GM23338 (cell line): Measurements from ENCODE around the gene OLA1. TPM values are rescaled to one million over a fixed set of nuclear protein-coding genes. Genes with fewer than 3 reads are reported as not detected.

ENCODE experiments used
- ATAC-seq: fragments of 200-7000 bp; cut with Tn5 transposase; 3 replicates; pipeline ENCODE4 v1.9.1; 2020
- DNase-seq: peaks from one replicate; pipeline ENCODE4 v3.0.0-alpha.2; 2015; ENCODE audit warnings: low spot score
- H2AFZ ChIP-seq: fragments of 200-600 bp; sonication (generic); 2 replicates; pipeline ENCODE4 v1.8.0; 2016; ENCODE audit warnings: antibody characterized with exemption, mild to moderate bottlenecking, moderate library complexity
- H3F3A ChIP-seq: fragments of 200-600 bp; sonication (generic); replicated peaks from 2 replicates; pipeline ENCODE4 v1.8.0; 2017; ENCODE audit warnings: antibody characterized with exemption, mixed run types, low read depth
- H3K27ac ChIP-seq: fragments of 200-600 bp; sonication (generic); 2 replicates; pipeline ENCODE4 v1.6.1; 2016; ENCODE audit warnings: low read depth
- H3K27me3 ChIP-seq: fragments of 200-600 bp; sonication (generic); 2 replicates; pipeline ENCODE4 v1.8.0; 2016; ENCODE audit warnings: mild to moderate bottlenecking, mixed run types, moderate library complexity; ENCODE audit not compliant: insufficient read depth
- H3K36me3 ChIP-seq: fragments of 200-600 bp; sonication (generic); 2 replicates; pipeline ENCODE4 v1.8.0; 2016; ENCODE audit warnings: mild to moderate bottlenecking; ENCODE audit not compliant: insufficient read depth
- H3K4me1 ChIP-seq: fragments of 200-600 bp; sonication (generic); 2 replicates; pipeline ENCODE4 v1.8.0; 2016; ENCODE audit warnings: mild to moderate bottlenecking, moderate library complexity; ENCODE audit not compliant: insufficient read depth
- H3K4me2 ChIP-seq: fragments of 200-600 bp; sonication (generic); 2 replicates; pipeline ENCODE4 v1.7.1; 2017; ENCODE audit warnings: mixed run types
- H3K4me3 ChIP-seq: fragments of 200-600 bp; sonication (generic); 2 replicates; pipeline ENCODE4 v1.6.1; 2016; ENCODE audit warnings: mixed run types
- H3K79me2 ChIP-seq: fragments of 200-600 bp; sonication (generic); replicated peaks from 2 replicates; pipeline ENCODE4 v1.8.0; 2017; ENCODE audit warnings: mild to moderate bottlenecking; ENCODE audit not compliant: insufficient read depth
- H3K9me2 ChIP-seq: fragments of 200-600 bp; sonication (generic); 2 replicates; pipeline ENCODE4 v1.8.0; 2017; ENCODE audit not compliant: insufficient read depth
- H4K20me1 ChIP-seq: fragments of 200-600 bp; sonication (generic); replicated peaks from 2 replicates; pipeline ENCODE4 v1.8.0; 2017; ENCODE audit warnings: mild to moderate bottlenecking; ENCODE audit not compliant: insufficient read depth
- H3K27ac Mint-ChIP-seq: 2 replicates; pipeline ENCODE4 v1.8.0; 2020; ENCODE audit warnings: inconsistent platforms, mild to moderate bottlenecking, moderate library complexity, mixed read lengths
- H3K27me3 Mint-ChIP-seq: 3 replicates; pipeline ENCODE4 v1.8.0; 2022; ENCODE audit warnings: low read depth, mild to moderate bottlenecking, moderate library complexity, mixed read lengths, inconsistent platforms; ENCODE audit not compliant: insufficient read depth, poor library complexity
- H3K36me3 Mint-ChIP-seq: 3 replicates; pipeline ENCODE4 v1.8.0; 2021; ENCODE audit warnings: low read depth, mild to moderate bottlenecking, inconsistent platforms, moderate library complexity, mixed read lengths
- H3K4me1 Mint-ChIP-seq: 3 replicates; pipeline ENCODE4 v1.8.0; 2020; ENCODE audit warnings: mild to moderate bottlenecking, inconsistent platforms, mixed read lengths
- H3K4me3 Mint-ChIP-seq: 3 replicates; pipeline ENCODE4 v1.8.0; 2021; ENCODE audit warnings: moderate library complexity, mild to moderate bottlenecking, inconsistent platforms, mixed read lengths
- H3K9me3 Mint-ChIP-seq: 3 replicates; pipeline ENCODE4 v1.8.0; 2020; ENCODE audit warnings: moderate library complexity, mild to moderate bottlenecking, inconsistent platforms, mixed read lengths
- CREB1 ChIP-seq: fragments of 250-450 bp; sonication (Bioruptor Pico); IDR thresholded peaks from 2 replicates; pipeline ENCODE4 v1.5.0; 2020; ENCODE audit warnings: low read depth, mild to moderate bottlenecking, moderate library complexity
- ETS1 ChIP-seq: IDR thresholded peaks from 2 replicates; pipeline ENCODE4 v1.6.1; 2016; ENCODE audit warnings: antibody characterized with exemption
- EZH2 ChIP-seq: fragments of 200-600 bp; sonication (generic); IDR thresholded peaks from one replicate; pipeline ENCODE4 v1.8.0; 2017; ENCODE audit warnings: antibody characterized with exemption, mild to moderate bottlenecking, low read depth; ENCODE audit not compliant: unreplicated experiment
- EZH2phosphoT487 ChIP-seq: fragments of 200-600 bp; sonication (generic); IDR thresholded peaks from one replicate; pipeline ENCODE4 v1.8.1; 2018; ENCODE audit warnings: antibody characterized with exemption; ENCODE audit not compliant: unreplicated experiment
- JUNB ChIP-seq: IDR thresholded peaks from one replicate; pipeline ENCODE4 v1.6.1; 2016; ENCODE audit warnings: antibody characterized with exemption; ENCODE audit not compliant: unreplicated experiment
- NANOG ChIP-seq: IDR thresholded peaks from 2 replicates; pipeline ENCODE4 v1.6.1; 2016; ENCODE audit warnings: antibody characterized with exemption, borderline replicate concordance
- POLR2AphosphoS5 ChIP-seq: IDR thresholded peaks from 2 replicates; pipeline ENCODE4 v1.6.1; 2016; ENCODE audit warnings: antibody characterized with exemption, low read depth
- REST ChIP-seq: IDR thresholded peaks from one replicate; pipeline ENCODE4 v1.6.1; 2018; ENCODE audit warnings: antibody characterized with exemption; ENCODE audit not compliant: unreplicated experiment
- STAT1 ChIP-seq: IDR thresholded peaks from one replicate; pipeline ENCODE4 v1.6.1; 2016; ENCODE audit warnings: antibody characterized with exemption; ENCODE audit not compliant: unreplicated experiment
- ZNF114 ChIP-seq: fragments of 250-450 bp; sonication (Bioruptor Pico); IDR thresholded peaks from 2 replicates; pipeline ENCODE4 v1.5.0; 2020; ENCODE audit warnings: mild to moderate bottlenecking, moderate library complexity
- ZNF331 ChIP-seq: fragments of 250-450 bp; sonication (Bioruptor Pico); IDR thresholded peaks from 2 replicates; pipeline ENCODE4 v1.5.0; 2020; ENCODE audit warnings: low read depth, mild to moderate bottlenecking, moderate library complexity
- ZNF462 ChIP-seq: fragments of 250-450 bp; sonication (Bioruptor Pico); IDR thresholded peaks from 2 replicates; pipeline ENCODE4 v1.5.0; 2020; ENCODE audit warnings: mild to moderate bottlenecking, moderate library complexity
- polyA plus RNA-seq: library from polyadenylated mRNA; unstranded; fragments of >200 nt; fragmentation: Nextera tagmentation; extraction: Ambion mirVana; gene quantifications from 2 replicates; pipeline ENCODE4 v1.2.1, GENCODE V29; 2016
- total RNA-seq: library from RNA; depleted of rRNA; stranded (reverse); fragments of >200 nt; shearing (Covaris generic); gene quantifications from 2 replicates; pipeline ENCODE4 v1.2.3, GENCODE V29; 2014
- TF ChIP-seq, protein P1 (sequence below), 2 experiments: fragments of 200-600 bp in 1 of 2; sonication (generic) in 1 of 2; conservative IDR thresholded peaks; 2 replicates each; pipeline versions ENCODE4 v1.5.1 to v1.6.1; 2016 to 2017; ENCODE audit warnings: antibody characterized with exemption in 2 of 2, low read depth in 2 of 2, mild to moderate bottlenecking in 2 of 2, moderate library complexity in 1 of 2

The OLA1 gene
- total and polyA plus RNA-seq, 2 experiments from 2014 or later = 104 to 242 TPM

GRCh38 chr2:174094542-174094941 lies 153.8 kb downstream of the OLA1 start:
- no peak for ATAC-seq
- Histone ChIP-seq H3K36me3 (no peaks in the 10 kb centered on the region), H3K27me3 (no peaks in the 10 kb centered on the region), H3K4me3 (no peak overlapping the region), H3F3A (no peaks in the 10 kb centered on the region), H3K4me1 (no peaks in the 10 kb centered on the region), H4K20me1 (no peaks in the 10 kb centered on the region), H3K9me2 (no peaks in the 10 kb centered on the region), H3K4me2 (no peak overlapping the region), H3K27ac (no peak overlapping the region), H3K79me2 (no peaks in the 10 kb centered on the region), H2AFZ (no peak overlapping the region)
- Mint-ChIP-seq H3K27me3 (peaks cover 3% of the 10 kb centered on the region), H3K36me3 (no peaks in the 10 kb centered on the region), H3K27ac (no peak overlapping the region), H3K4me3 (no peak overlapping the region), H3K4me1 (no peaks in the 10 kb centered on the region), H3K9me3 (no peaks in the 10 kb centered on the region)
- TF ChIP-seq JUNB (no peak), NANOG (no peak), POLR2AphosphoS5 (no peak), EZH2phosphoT487 (no peak), ZNF331 (CRISPR knock-in tag) (no peak), STAT1 (no peak), REST (no peak), ZNF114 (no peak), CREB1 (no peak), EZH2 (no peak), ZNF462 (no peak), ETS1 (no peak)
- TF ChIP-seq, protein P1, sequence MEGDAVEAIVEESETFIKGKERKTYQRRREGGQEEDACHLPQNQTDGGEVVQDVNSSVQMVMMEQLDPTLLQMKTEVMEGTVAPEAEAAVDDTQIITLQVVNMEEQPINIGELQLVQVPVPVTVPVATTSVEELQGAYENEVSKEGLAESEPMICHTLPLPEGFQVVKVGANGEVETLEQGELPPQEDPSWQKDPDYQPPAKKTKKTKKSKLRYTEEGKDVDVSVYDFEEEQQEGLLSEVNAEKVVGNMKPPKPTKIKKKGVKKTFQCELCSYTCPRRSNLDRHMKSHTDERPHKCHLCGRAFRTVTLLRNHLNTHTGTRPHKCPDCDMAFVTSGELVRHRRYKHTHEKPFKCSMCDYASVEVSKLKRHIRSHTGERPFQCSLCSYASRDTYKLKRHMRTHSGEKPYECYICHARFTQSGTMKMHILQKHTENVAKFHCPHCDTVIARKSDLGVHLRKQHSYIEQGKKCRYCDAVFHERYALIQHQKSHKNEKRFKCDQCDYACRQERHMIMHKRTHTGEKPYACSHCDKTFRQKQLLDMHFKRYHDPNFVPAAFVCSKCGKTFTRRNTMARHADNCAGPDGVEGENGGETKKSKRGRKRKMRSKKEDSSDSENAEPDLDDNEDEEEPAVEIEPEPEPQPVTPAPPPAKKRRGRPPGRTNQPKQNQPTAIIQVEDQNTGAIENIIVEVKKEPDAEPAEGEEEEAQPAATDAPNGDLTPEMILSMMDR (conservative IDR thresholded peaks at IDR 0.05; ENCODE audit: low read depth in 2 of 2) = no peak
- DNase-seq = no peak
